ENCODE data around the gene CDH24.

GRCh38 chr14:23093104-23093503, 35.8 kb upstream of the CDH24 start:
- TF ChIP-seq CTCF (IDR thresholded peaks at IDR 0.05; ENCODE audit: low read length) = no peak
- no peak for TF ChIP-seq EZH2phosphoT487 (IDR thresholded peaks at IDR 0.05; ENCODE audit: low read length)
- no peak for TF ChIP-seq EZH2 (optimal IDR thresholded peaks at IDR 0.05; ENCODE audit: low read depth, low read length)
